ENCODE measurements around the gene STOM. TPM values are rescaled to one million over a fixed set of nuclear protein-coding genes. Genes with fewer than 3 reads are reported as not detected.

Gene STOM
- total RNA-seq, 1 donor = 114 TPM

GRCh38 chr9:121308765-121309164, 61.3 kb downstream of the STOM start:
- DNase-seq (ENCODE audit: insufficient read length, low spot score, missing footprints) = no peak
- no peak overlapping the region for H2AFZ ChIP-seq (ENCODE audit: low read length)
- H3K27me3 ChIP-seq (ENCODE audit: insufficient read depth, low read length) = no peaks in the 10 kb centered on the region
- no peak for TF ChIP-seq CTCF (IDR thresholded peaks at IDR 0.05; ENCODE audit: extremely low read depth, low read depth, low read length)
- H3K4me2 ChIP-seq (ENCODE audit: insufficient read depth, low read length) = no peak overlapping the region
- H3K36me3 ChIP-seq (ENCODE audit: insufficient read depth, low read length) = peaks cover 70% of the 10 kb centered on the region
- no peaks in the 10 kb centered on the region for H3K9me3 ChIP-seq (ENCODE audit: low read depth, low read length)
- no peak overlapping the region for H3K27ac ChIP-seq (ENCODE audit: low read depth, low read length)
- peaks cover 6% of the 10 kb centered on the region for H3K4me1 ChIP-seq (ENCODE audit: insufficient read depth, low read length)
- peaks cover 4% of the 10 kb centered on the region for H4K20me1 ChIP-seq (ENCODE audit: insufficient read depth, low read length)
- H3K4me3 ChIP-seq (ENCODE audit: insufficient read depth, low read length) = no peak overlapping the region
- H3K79me2 ChIP-seq (ENCODE audit: insufficient read depth, low read length) = no peaks in the 10 kb centered on the region

- H3K4me3 ChIP-seq (ENCODE audit: insufficient read depth, low read length) = no peak overlapping the region
- H3K27me3 ChIP-seq (ENCODE audit: insufficient read depth, low read length) = no peaks in the 10 kb centered on the region
- no peak overlapping the region for H3K4me2 ChIP-seq (ENCODE audit: insufficient read depth, low read length)
- DNase-seq (ENCODE audit: insufficient read length, low spot score, missing footprints) = no peak
- H3K4me1 ChIP-seq (ENCODE audit: insufficient read depth, low read length) = peaks cover 6% of the 10 kb centered on the region
- no peak overlapping the region for H3K27ac ChIP-seq (ENCODE audit: low read depth, low read length)
- H3K9me3 ChIP-seq (ENCODE audit: low read depth, low read length) = no peaks in the 10 kb centered on the region
- no peak overlapping the region for H2AFZ ChIP-seq (ENCODE audit: low read length)
- peaks cover 70% of the 10 kb centered on the region for H3K36me3 ChIP-seq (ENCODE audit: insufficient read depth, low read length)
- TF ChIP-seq CTCF (IDR thresholded peaks at IDR 0.05; ENCODE audit: extremely low read depth, low read depth, low read length) = no peak
- no peaks in the 10 kb centered on the region for H3K79me2 ChIP-seq (ENCODE audit: insufficient read depth, low read length)
- no peaks in the 10 kb centered on the region for H4K20me1 ChIP-seq (ENCODE audit: insufficient read depth, low read length)
Observed at GRCh38 chr9:121307976-121308375, 62.1 kb downstream of the STOM start.

GRCh38 chr9:121305269-121305994, 64.6 kb downstream of the STOM start:
- Histone ChIP-seq H3K4me2 (ENCODE audit: insufficient read depth, low read length) (no peak overlapping the region), H3K4me3 (ENCODE audit: insufficient read depth, low read length) (no peak overlapping the region), H2AFZ (ENCODE audit: low read length) (no peak overlapping the region), H3K9me3 (ENCODE audit: low read depth, low read length) (no peaks in the 10 kb centered on the region), H3K4me1 (ENCODE audit: insufficient read depth, low read length) (peaks cover 6% of the 10 kb centered on the region), H3K79me2 (ENCODE audit: insufficient read depth, low read length) (peaks cover 18% of the 10 kb centered on the region), H3K27me3 (ENCODE audit: insufficient read depth, low read length) (no peaks in the 10 kb centered on the region), H3K36me3 (ENCODE audit: insufficient read depth, low read length) (peaks cover 56% of the 10 kb centered on the region), H3K27ac (ENCODE audit: low read depth, low read length) (no peak overlapping the region), H4K20me1 (ENCODE audit: insufficient read depth, low read length) (peaks cover 15% of the 10 kb centered on the region)
- TF ChIP-seq CTCF (IDR thresholded peaks at IDR 0.05; ENCODE audit: extremely low read depth, low read depth, low read length) = no peak
- DNase-seq (ENCODE audit: insufficient read length, low spot score, missing footprints) = no peak

GRCh38 chr9:121304707-121305106, 65.3 kb downstream of the STOM start:
- H3K9me3 ChIP-seq (ENCODE audit: low read depth, low read length) = no peaks in the 10 kb centered on the region
- peaks cover 20% of the 10 kb centered on the region for H4K20me1 ChIP-seq (ENCODE audit: insufficient read depth, low read length)
- H3K36me3 ChIP-seq (ENCODE audit: insufficient read depth, low read length) = peaks cover 52% of the 10 kb centered on the region
- no peak for DNase-seq (ENCODE audit: insufficient read length, low spot score, missing footprints)
- peaks cover 9% of the 10 kb centered on the region for H3K4me1 ChIP-seq (ENCODE audit: insufficient read depth, low read length)
- H2AFZ ChIP-seq (ENCODE audit: low read length) = no peak overlapping the region
- peaks cover 23% of the 10 kb centered on the region for H3K79me2 ChIP-seq (ENCODE audit: insufficient read depth, low read length)
- no peak overlapping the region for H3K4me2 ChIP-seq (ENCODE audit: insufficient read depth, low read length)
- no peaks in the 10 kb centered on the region for H3K27me3 ChIP-seq (ENCODE audit: insufficient read depth, low read length)
- no peak overlapping the region for H3K4me3 ChIP-seq (ENCODE audit: insufficient read depth, low read length)
- no peak for TF ChIP-seq CTCF (IDR thresholded peaks at IDR 0.05; ENCODE audit: extremely low read depth, low read depth, low read length)
- H3K27ac ChIP-seq (ENCODE audit: low read depth, low read length) = no peak overlapping the region
